ENCODE data around the gene DIMT1. TPM values are rescaled to one million over a fixed set of nuclear protein-coding genes. Genes with fewer than 3 reads are reported as not detected.

Gene DIMT1
- total RNA-seq, 1 donor from 2014 or later: 21.9 TPM

- Mint-ChIP-seq H3K27me3 (ENCODE audit: low read depth) (no peaks in the 10 kb centered on the region), H3K4me1 (no peaks in the 10 kb centered on the region), H3K4me3 (no peak overlapping the region), H3K36me3 (peaks cover 38% of the 10 kb centered on the region), H3K9me3 (no peaks in the 10 kb centered on the region), H3K27ac (no peak overlapping the region)
- no peak for DNase-seq (ENCODE audit: low spot score in 2 of 2, unreplicated experiment in 2 of 2)
- no peak for TF ChIP-seq CTCF (IDR thresholded peaks at IDR 0.05; ENCODE audit: unreplicated experiment)
Observed at GRCh38 chr5:62376064-62376463, 27.6 kb downstream of the DIMT1 start.

- no peak overlapping the region for H3K4me3 Mint-ChIP-seq
- no peak for TF ChIP-seq CTCF (IDR thresholded peaks at IDR 0.05; ENCODE audit: unreplicated experiment)
- no peaks in the 10 kb centered on the region for H3K9me3 Mint-ChIP-seq
- DNase-seq (ENCODE audit: low spot score in 2 of 2, unreplicated experiment in 2 of 2): no peak
- no peaks in the 10 kb centered on the region for H3K4me1 Mint-ChIP-seq
- H3K36me3 Mint-ChIP-seq: peaks cover 35% of the 10 kb centered on the region
- H3K27me3 Mint-ChIP-seq (ENCODE audit: low read depth): no peaks in the 10 kb centered on the region
- H3K27ac Mint-ChIP-seq: no peak overlapping the region
Observed at GRCh38 chr5:62375627-62376026, 28.1 kb downstream of the DIMT1 start.

- Mint-ChIP-seq H3K36me3 (peaks cover 30% of the 10 kb centered on the region), H3K27me3 (ENCODE audit: low read depth) (no peaks in the 10 kb centered on the region), H3K9me3 (no peaks in the 10 kb centered on the region), H3K27ac (no peak overlapping the region), H3K4me3 (no peak overlapping the region), H3K4me1 (no peaks in the 10 kb centered on the region)
- DNase-seq (ENCODE audit: low spot score in 2 of 2, unreplicated experiment in 2 of 2): no peak
- TF ChIP-seq CTCF (IDR thresholded peaks at IDR 0.05; ENCODE audit: unreplicated experiment): no peak
Observed at GRCh38 chr5:62374090-62374489, 29.6 kb downstream of the DIMT1 start.

- Mint-ChIP-seq H3K4me1 (no peaks in the 10 kb centered on the region), H3K9me3 (no peaks in the 10 kb centered on the region), H3K4me3 (no peak overlapping the region), H3K36me3 (peaks cover 28% of the 10 kb centered on the region), H3K27ac (no peak overlapping the region), H3K27me3 (ENCODE audit: low read depth) (no peaks in the 10 kb centered on the region)
- no peak for TF ChIP-seq CTCF (IDR thresholded peaks at IDR 0.05; ENCODE audit: unreplicated experiment)
- DNase-seq (ENCODE audit: low spot score in 2 of 2, unreplicated experiment in 2 of 2): no peak
Observed at GRCh38 chr5:62373382-62373781, 30.3 kb downstream of the DIMT1 start.

GRCh38 chr5:62372600-62372999 is 31.1 kb downstream of the DIMT1 start:
- Mint-ChIP-seq H3K9me3 (no peaks in the 10 kb centered on the region), H3K36me3 (peaks cover 23% of the 10 kb centered on the region), H3K27ac (no peak overlapping the region), H3K27me3 (ENCODE audit: low read depth) (no peaks in the 10 kb centered on the region), H3K4me3 (no peak overlapping the region), H3K4me1 (no peaks in the 10 kb centered on the region)
- no peak for DNase-seq (ENCODE audit: low spot score in 2 of 2, unreplicated experiment in 2 of 2)
- no peak for TF ChIP-seq CTCF (IDR thresholded peaks at IDR 0.05; ENCODE audit: unreplicated experiment)

- Mint-ChIP-seq H3K27ac (no peak overlapping the region), H3K27me3 (ENCODE audit: low read depth) (no peaks in the 10 kb centered on the region), H3K4me3 (no peak overlapping the region), H3K9me3 (no peaks in the 10 kb centered on the region), H3K36me3 (peaks cover 27% of the 10 kb centered on the region), H3K4me1 (no peaks in the 10 kb centered on the region)
- no peak for DNase-seq (ENCODE audit: low spot score in 2 of 2, unreplicated experiment in 2 of 2)
- TF ChIP-seq CTCF (IDR thresholded peaks at IDR 0.05; ENCODE audit: unreplicated experiment): no peak
Observed at GRCh38 chr5:62371409-62371808, 32.3 kb downstream of the DIMT1 start.
